GM18519 (cell line): Measurements from ENCODE around the gene CLRN2.
A peak's percentile ranks its signal among the peaks of the same experiment; 100 is the strongest.
"Not testable (repeated sequence)": the region's sequence is repeated elsewhere in the genome, so short reads cannot be mapped to it uniquely, and the experiment has no call there.

Experiments used
- ATAC-seq: cut with Tn5 transposase; IDR thresholded peaks from one replicate; pipeline ENCODE4 v1.9.1; 2021; ENCODE audit warnings: mild to moderate bottlenecking, moderate library complexity; ENCODE audit not compliant: unreplicated experiment, low FRiP score

Gene CLRN2

DNA sequence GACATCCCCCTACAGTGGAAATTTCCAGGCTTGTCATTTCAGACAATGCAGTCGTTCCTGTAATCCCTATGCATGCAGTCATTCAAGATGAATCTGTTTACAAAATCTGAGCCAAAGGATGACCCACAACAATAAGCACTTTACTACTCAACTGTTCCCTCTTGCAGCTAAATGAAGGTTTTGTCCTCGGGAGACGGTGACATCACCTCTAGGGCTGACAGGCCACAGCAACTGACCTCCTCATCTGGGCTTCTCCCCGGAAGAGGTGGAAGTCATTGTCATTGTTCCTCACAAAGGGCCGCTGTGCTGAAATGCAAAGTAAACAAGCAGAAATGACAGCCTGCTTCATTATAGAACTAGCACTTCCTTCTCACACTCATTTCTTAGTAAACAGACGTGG, 29.2 kb downstream of the CLRN2 start:
- ATAC-seq = no peak

DNA sequence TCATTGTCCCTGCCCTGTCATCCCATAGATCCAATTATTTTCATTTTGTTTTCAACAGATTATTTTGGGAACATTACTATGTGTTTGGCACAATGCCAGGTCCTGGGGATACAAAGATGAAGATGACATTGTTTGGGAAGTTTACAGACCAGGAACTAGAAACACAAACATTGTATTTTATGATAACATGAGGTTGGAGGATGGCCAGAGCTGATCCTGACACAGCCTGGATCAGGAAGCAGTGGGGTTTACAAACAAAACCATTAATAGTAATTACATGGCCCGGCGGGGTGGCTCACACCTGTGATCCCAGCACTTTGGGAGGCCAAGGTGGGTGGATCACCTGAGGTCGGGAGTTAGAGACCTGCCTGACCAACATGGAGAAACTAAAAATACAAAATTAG, 29.9 kb downstream of the CLRN2 start:
- no peak for ATAC-seq

GRCh38 chr4:17545374-17546140, 30.6 kb downstream of the CLRN2 start:
- no peak for ATAC-seq

DNA sequence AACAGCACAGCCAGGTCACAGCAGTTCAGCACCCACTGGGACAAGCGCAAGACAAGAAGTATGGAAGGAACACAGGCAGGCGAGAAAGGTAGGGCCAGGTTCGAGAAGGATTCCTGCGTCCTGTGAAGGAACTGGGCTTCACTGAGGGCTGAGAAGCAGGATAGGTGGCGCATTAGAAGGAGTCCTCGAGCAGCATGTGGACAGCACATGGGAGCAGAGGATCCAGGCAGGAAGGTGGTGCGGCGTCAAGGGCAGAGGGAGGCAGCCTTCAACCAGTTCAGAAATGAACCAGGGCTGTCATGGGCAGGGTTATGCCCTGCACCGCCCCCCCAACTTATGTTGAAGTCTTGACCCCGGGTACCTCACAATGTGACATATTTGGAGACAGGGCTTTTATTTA, 31.3 kb downstream of the CLRN2 start:
- ATAC-seq = no peak

GRCh38 chr4:17546678-17547077, 31.7 kb downstream of the CLRN2 start:
- no peak for ATAC-seq

GRCh38 chr4:17550549-17550948, 35.6 kb downstream of the CLRN2 start:
- ATAC-seq = no peak

DNA sequence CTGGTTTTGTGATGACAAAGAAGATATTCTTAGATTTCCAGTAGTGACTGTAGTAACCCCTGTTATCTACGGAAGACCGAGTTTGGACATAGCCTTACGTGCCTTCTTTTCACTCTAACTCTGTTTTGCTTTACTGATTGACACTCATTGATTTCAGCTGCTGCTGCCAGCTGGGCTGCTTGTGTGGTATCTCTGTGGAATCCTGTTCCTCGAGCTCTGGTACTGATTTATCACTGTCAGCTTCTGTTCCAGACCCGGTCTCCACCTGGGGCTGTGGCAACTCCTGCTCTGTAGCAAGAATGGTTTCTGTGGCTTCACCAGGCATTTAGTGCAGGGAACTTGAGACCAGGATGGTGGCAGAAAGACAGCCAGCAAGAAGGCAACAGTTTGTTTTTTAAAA, 37.5 kb downstream of the CLRN2 start:
- ATAC-seq = peak; percentile 45

DNA sequence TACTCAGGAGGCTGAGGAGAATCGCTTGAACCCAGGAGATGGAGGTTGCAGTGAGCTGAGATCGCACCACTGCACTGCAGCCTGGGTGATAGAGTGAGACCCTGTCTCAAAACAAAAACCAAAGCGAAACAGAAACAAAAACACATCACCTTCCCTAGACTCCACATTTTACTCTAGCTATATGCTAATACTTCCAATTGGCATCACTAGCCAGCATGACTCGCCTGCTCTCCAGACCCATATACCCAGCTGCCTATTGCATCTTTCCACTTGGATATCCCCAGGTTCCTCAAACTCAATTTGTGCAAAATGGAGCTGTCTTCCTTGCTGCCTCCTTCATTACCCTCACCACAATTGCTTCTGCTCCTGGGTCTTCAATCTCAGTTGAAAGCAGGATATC, 39.6 kb downstream of the CLRN2 start:
- ATAC-seq = no peak

GRCh38 chr4:17556498-17556897, 41.5 kb downstream of the CLRN2 start:
- ATAC-seq = no peak

DNA sequence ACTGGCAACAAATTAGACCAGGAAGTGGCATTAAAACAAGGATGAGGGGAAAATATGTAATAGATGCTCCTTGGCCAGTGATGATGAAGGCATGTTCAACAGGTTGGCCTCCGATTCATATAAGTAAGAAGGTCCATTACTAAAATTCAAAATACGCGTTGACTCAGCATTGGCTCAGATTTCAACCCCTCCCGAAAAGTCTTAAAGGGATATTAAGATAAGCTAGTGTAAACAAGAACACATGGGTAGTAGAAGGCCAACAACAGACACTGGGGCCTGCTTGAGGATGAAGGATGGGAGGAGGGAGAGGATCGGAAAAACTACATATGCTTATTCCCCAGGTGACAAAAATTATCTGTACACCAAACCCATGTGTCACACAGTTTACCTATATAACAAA, 42.9 kb downstream of the CLRN2 start:
- no peak for ATAC-seq

- no peak for ATAC-seq
Observed at GRCh38 chr4:17558941-17559708, 44.2 kb downstream of the CLRN2 start.

DNA sequence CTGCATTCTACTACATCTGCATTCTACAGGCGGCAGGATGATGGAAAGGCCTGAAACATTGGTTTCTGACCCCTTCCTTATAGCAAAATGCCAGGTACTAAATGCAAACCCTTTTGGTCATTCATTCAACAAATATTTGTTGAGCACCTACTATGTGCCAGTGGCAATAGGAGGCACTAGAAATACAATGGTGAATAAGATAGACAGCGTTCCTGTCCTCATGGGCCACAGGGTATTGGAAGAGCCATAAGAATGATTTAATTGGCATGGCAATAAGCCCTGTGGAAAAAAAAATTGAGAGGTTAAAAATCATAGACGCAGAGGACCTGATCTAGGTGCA, 44.7 kb downstream of the CLRN2 start:
- ATAC-seq = no peak

GRCh38 chr4:17560065-17560673, 45.2 kb downstream of the CLRN2 start:
- no peak for ATAC-seq

DNA sequence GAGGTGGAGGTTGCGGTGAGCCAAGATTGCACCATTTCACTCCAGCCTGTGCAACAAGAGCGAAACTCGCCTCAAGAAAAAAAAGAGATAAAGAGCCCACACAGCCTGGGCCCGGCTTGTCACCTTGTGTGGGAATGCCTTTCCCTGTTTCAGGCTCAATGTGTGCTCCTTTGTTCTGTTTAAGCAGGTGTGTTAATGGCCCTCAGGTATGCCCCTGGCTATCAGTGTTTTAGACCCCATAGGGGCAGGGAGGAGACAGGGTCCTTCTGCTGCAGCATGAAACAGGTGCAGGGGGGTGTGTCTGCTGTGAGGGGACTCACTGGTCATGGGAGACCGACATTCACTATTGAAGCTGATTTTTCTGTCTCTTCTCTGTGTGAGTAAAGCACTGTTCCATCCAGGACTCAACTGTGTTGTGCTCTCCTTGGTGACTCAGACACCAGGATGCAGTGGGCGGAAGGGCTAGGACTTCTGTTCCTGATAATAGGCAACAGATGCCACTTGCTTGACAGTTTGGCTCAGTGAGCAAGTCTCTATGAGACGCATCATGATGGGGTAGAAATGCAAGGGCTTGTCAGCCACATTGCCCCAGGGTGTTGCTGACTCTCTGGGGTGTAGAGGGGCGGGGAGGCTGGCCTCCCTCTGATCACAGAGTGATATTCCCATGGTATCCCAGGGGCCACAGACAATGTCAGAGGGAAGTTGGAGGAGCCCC, 46.4 kb downstream of the CLRN2 start:
- ATAC-seq = no peak

DNA sequence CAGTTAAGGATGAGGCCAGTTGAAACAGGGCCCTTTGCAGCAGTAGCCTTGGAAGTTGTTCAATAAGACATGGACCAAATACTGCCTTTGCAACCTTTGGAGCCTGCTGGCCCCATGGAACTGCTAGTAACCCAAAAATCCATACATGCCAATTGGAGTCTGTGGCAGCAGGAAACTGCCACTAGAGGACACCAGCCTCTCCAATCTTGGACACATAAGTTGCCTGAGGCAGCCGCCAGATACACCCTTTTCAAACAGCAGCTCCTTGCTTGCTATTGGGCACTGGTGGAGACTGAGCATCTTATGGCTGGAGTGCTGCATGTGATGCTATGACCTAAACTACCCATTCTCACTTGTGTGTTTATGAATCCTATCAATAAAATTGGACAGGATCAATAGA, 47.2 kb downstream of the CLRN2 start:
- ATAC-seq = no peak

GRCh38 chr4:17565846-17566245, 50.9 kb downstream of the CLRN2 start:
- ATAC-seq = no peak

DNA sequence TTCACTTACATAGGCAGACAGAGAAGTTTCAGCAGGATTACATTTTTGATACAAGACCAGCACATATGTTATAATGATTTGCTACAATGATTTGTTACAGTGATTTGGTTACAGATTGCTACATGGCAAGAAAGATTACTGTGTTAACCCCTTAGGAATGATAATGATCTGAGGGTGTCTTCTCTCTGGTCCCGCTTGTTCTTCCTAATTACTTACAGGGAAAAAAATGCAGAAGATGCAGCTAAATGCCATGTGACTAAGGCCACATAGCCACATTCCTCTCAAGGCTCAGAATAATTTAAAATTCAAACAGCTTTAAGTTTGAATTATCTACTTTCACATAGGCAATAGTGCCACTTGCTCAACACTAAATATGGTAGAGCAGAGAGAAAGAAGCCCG, 52.3 kb downstream of the CLRN2 start:
- ATAC-seq = no peak

DNA sequence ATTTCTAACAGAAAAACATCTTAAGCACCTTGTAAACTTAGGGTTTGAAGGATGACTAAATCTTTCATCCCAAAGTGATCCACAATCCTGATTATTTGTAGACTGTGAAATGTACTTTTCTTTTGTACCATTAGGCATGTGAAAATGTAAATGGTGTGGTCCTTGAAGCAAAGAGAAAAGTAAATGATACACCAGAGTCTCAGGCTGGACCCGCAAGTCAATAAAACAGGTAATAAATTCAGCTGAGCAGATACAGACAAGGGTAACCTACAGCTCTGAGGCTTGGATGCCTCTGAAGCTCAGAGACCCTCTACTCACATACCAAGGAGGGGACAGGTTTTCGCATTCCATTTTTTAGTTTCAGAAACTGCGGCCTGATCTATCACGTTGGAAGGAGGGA, 59.2 kb downstream of the CLRN2 start:
- ATAC-seq = no peak

- not testable (repeated sequence) for ATAC-seq
Observed at GRCh38 chr4:17575177-17575576, 60.2 kb downstream of the CLRN2 start.
